Keratinocyte (primary cell): Measurements from ENCODE around the gene NSUN3. TPM values are rescaled to one million over a fixed set of nuclear protein-coding genes. Genes with fewer than 3 reads are reported as not detected.

ENCODE experiments used
- DNase-seq: peaks from one replicate; pipeline ENCODE4 v3.0.0-alpha.2; 2011; ENCODE audit warnings: low read depth, missing footprints, low spot score
- FAIRE-seq: peaks from 2 replicates; lab custom pipeline; 2011; peaks lifted over from hg19 to GRCh38; lab: Jason Lieb, UNC
- H2AFZ ChIP-seq: 2 replicates; pipeline ENCODE4 v1.6.0; 2012; ENCODE audit warnings: low read length, control low read depth, inconsistent platforms; ENCODE audit not compliant: control insufficient read depth
- H3K27ac ChIP-seq: 2 replicates; pipeline ENCODE4 v1.5.1; 2011; ENCODE audit warnings: low read length; ENCODE audit not compliant: control insufficient read depth, insufficient read depth
- H3K27me3 ChIP-seq: 3 replicates; pipeline ENCODE4 v1.6.0; 2011; ENCODE audit warnings: low read length; ENCODE audit not compliant: control insufficient read depth, insufficient read depth; ENCODE audit errors: extremely low read depth
- H3K36me3 ChIP-seq, 2 experiments: 2 replicates in 1 of 2; 3 replicates in 1 of 2; pipeline ENCODE4 v1.5.1; 2011; ENCODE audit warnings: low read length in 2 of 2, mild to moderate bottlenecking in 1 of 2; ENCODE audit not compliant: control insufficient read depth in 2 of 2, insufficient read depth in 2 of 2; ENCODE audit errors: extremely low read depth in 1 of 2
- H3K4me1 ChIP-seq: 3 replicates; pipeline ENCODE4 v1.5.1; 2011; ENCODE audit warnings: low read length; ENCODE audit not compliant: control insufficient read depth, insufficient read depth; ENCODE audit errors: extremely low read depth
- H3K4me2 ChIP-seq: 3 replicates; pipeline ENCODE4 v1.6.0; 2011; ENCODE audit warnings: low read depth, low read length; ENCODE audit not compliant: control insufficient read depth, insufficient read depth; ENCODE audit errors: extremely low read depth
- H3K4me3 ChIP-seq, 3 experiments: fragments of 200-600 bp in 1 of 3; sonication (generic) in 1 of 3; 2 replicates in 2 of 3; 3 replicates in 1 of 3; pipeline ENCODE4 v1.5.1; 2011 to 2016; ENCODE audit warnings: low read length in 3 of 3, mild to moderate bottlenecking in 3 of 3, control low read depth in 2 of 3, inconsistent platforms in 1 of 3, low read depth in 1 of 3, mixed read lengths in 1 of 3, mixed run types in 1 of 3, moderate library complexity in 1 of 3; ENCODE audit not compliant: control insufficient read depth in 2 of 3, insufficient read depth in 2 of 3; ENCODE audit errors: extremely low read depth in 1 of 3
- H3K79me2 ChIP-seq: 2 replicates; pipeline ENCODE4 v1.6.0; 2012; ENCODE audit warnings: low read length; ENCODE audit not compliant: control insufficient read depth, insufficient read depth
- H3K9ac ChIP-seq: 3 replicates; pipeline ENCODE4 v1.6.0; 2011; ENCODE audit warnings: low read length; ENCODE audit not compliant: control insufficient read depth, insufficient read depth; ENCODE audit errors: extremely low read depth
- H3K9me1 ChIP-seq: 3 replicates; pipeline ENCODE4 v1.6.0; 2011; ENCODE audit warnings: low read length; ENCODE audit not compliant: control insufficient read depth, insufficient read depth; ENCODE audit errors: extremely low read depth
- H3K9me3 ChIP-seq: 2 replicates; pipeline ENCODE4 v1.5.1; 2012; ENCODE audit warnings: low read depth, low read length; ENCODE audit not compliant: control insufficient read depth
- H4K20me1 ChIP-seq: 3 replicates; pipeline ENCODE4 v1.6.0; 2011; ENCODE audit warnings: low read length; ENCODE audit not compliant: control insufficient read depth, insufficient read depth; ENCODE audit errors: extremely low read depth
- CTCF ChIP-seq, 3 experiments: IDR thresholded peaks in 1 of 3; conservative IDR thresholded peaks in 1 of 3; optimal IDR thresholded peaks in 1 of 3; 2 replicates in 2 of 3; 3 replicates in 1 of 3; pipeline versions ENCODE3 to v1.5.1; 2011; ENCODE audit warnings: low read length in 3 of 3, mild to moderate bottlenecking in 3 of 3, moderate library complexity in 2 of 3, control low read depth in 1 of 3, inconsistent platforms in 1 of 3; ENCODE audit not compliant: insufficient read depth in 2 of 3; ENCODE audit errors: extremely low read depth in 1 of 3
- EZH2 ChIP-seq: IDR thresholded peaks from one replicate; pipeline ENCODE4 v1.6.1; 2012; ENCODE audit warnings: inconsistent platforms, mild to moderate bottlenecking, low read length, moderate library complexity
- dilution Hi-C: fragments of 300-500 bp; cut with MboI; formaldehyde crosslinking; loops from one replicate; pipeline ENCODE4 v1.7.0; 2020; ENCODE audit warnings: low sequenced_read_pairs; ENCODE audit not compliant: extremely low pct_ligation_motif_present
- polyA plus RNA-seq, 5 experiments: library from polyadenylated mRNA; depleted of rRNA in 3 of 5; stranded (reverse) in 3 of 5; stranded (forward) in 1 of 5; unstranded in 1 of 5; fragments of >200 nt; gene quantifications; 1 replicate in 1 of 5; 2 replicates in 3 of 5; 3 replicates in 1 of 5; pipeline versions ENCODE4 v1.2.1 to v1.2.3, GENCODE V29; 2011 to 2012; ENCODE audit warnings: missing spikeins in 2 of 5, low read depth in 1 of 5, low replicate concordance in 1 of 5

Gene NSUN3
- polyA plus RNA-seq, 1 donor (not counting 4 experiments of a cell fraction or from before 2014, with no cell fraction given), result 6.4 TPM

DNA sequence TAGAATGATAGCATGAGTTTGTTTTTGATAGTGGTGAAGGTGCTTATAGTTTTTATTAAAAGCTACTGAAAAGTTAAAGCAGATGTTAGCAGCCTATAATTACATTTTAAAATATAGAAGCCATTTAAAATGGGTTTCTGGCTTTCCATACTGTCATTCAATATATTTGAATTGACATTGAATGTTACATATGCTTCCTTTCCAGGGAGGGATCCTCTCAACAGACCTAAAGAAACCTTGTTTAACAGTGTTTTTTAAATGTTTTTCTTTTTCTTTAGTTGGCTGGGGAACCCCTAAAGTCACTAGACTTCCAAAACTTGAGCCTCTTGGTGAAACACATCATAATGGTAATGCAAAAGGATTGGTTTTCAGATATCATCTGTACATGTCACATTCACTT is 12.3 kb upstream of the NSUN3 start:
- Histone ChIP-seq H3K9me1 (no peaks in the 10 kb centered on the region), H3K79me2 (no peaks in the 10 kb centered on the region), H3K4me2 (no peak overlapping the region), H2AFZ (no peak overlapping the region), H3K4me3 (no peak overlapping the region), H3K27ac (no peak overlapping the region), H3K9ac (no peak overlapping the region), H3K9me3 (no peaks in the 10 kb centered on the region), H3K4me1 (no peaks in the 10 kb centered on the region), H3K27me3 (no peaks in the 10 kb centered on the region), H4K20me1 (no peaks in the 10 kb centered on the region), H3K36me3 (no peaks in the 10 kb centered on the region)
- TF ChIP-seq CTCF (optimal IDR thresholded peaks at IDR 0.05 in 1 of 3, IDR thresholded peaks at IDR 0.05 in 1 of 3, conservative IDR thresholded peaks at IDR 0.05 in 1 of 3; ENCODE audit: extremely low read depth in 1 of 3, insufficient read depth in 2 of 3, low read length in 3 of 3) (no peak), EZH2 (no peak)
- DNase-seq (no peak), FAIRE-seq (no peak)
- dilution Hi-C loops, result no loop called here

DNA sequence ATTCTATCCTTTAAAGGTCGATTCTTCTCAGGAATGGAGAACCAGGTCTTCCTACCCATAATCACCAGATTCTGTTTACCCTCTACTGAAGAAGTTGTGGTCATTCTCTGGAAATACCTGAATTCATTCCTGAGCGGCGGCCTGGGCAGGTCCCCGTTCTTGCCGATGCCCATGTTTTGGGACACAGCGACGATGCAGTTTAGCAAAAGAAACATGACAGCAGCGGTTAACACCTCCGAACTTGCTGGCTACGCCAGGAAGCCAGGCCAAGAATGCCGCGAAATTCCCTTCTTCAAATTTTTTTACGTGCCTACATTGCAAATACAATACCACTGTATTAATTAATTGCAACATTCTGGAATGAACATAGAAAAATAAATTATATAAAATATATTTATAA is 1.6 kb upstream of the NSUN3 start:
- Histone ChIP-seq H2AFZ (no peak overlapping the region), H3K79me2 (no peaks in the 10 kb centered on the region), H4K20me1 (no peaks in the 10 kb centered on the region), H3K9ac (no peak overlapping the region), H3K27me3 (no peaks in the 10 kb centered on the region), H3K4me2 (no peak overlapping the region), H3K4me1 (no peaks in the 10 kb centered on the region), H3K9me3 (no peaks in the 10 kb centered on the region), H3K27ac (no peak overlapping the region), H3K9me1 (no peaks in the 10 kb centered on the region), H3K36me3 (peaks cover 0 to 2% of the 10 kb centered on the region in 2 experiments), H3K4me3 (no peak overlapping the region)
- dilution Hi-C loops, result no loop called here
- DNase-seq (no peak), FAIRE-seq (no peak)
- TF ChIP-seq EZH2 (no peak), CTCF (optimal IDR thresholded peaks at IDR 0.05 in 1 of 3, IDR thresholded peaks at IDR 0.05 in 1 of 3, conservative IDR thresholded peaks at IDR 0.05 in 1 of 3; ENCODE audit: extremely low read depth in 1 of 3, insufficient read depth in 2 of 3, low read length in 3 of 3) (no peak)
